GM12875 (cell line): ENCODE measurements around the gene MEP1B.

Experiments
- H3K4me3 ChIP-seq: one replicate; pipeline ENCODE4 v1.5.1; 2011; ENCODE audit warnings: low read depth, low read length, control low read depth
- TF ChIP-seq, protein P1 (sequence below): IDR thresholded peaks from 2 replicates; pipeline ENCODE4 v1.5.1; 2011; ENCODE audit warnings: low read depth, mild to moderate bottlenecking, control low read depth, inconsistent platforms, low read length, moderate library complexity, borderline replicate concordance; ENCODE audit not compliant: insufficient read depth

MEP1B gene

DNA sequence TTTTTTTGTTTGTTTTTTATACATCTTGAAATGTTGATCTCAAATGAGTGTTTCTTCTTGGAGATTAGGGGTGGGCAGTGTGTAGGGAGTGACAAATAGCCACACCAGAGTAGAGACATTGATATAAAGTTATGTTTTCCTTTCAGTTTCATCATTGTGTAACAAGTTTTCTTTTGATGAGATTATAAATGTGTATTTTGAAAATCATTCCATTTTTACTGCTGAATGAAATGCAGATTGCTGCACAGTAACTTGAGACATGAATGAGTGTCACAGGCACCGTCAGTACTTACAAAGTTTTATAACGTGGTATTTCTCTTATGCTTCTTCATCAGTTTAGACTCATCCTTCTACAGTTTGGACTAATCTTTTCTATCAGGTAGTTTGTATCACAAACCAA is 370 bp downstream of the MEP1B start:
- TF ChIP-seq, protein P1, sequence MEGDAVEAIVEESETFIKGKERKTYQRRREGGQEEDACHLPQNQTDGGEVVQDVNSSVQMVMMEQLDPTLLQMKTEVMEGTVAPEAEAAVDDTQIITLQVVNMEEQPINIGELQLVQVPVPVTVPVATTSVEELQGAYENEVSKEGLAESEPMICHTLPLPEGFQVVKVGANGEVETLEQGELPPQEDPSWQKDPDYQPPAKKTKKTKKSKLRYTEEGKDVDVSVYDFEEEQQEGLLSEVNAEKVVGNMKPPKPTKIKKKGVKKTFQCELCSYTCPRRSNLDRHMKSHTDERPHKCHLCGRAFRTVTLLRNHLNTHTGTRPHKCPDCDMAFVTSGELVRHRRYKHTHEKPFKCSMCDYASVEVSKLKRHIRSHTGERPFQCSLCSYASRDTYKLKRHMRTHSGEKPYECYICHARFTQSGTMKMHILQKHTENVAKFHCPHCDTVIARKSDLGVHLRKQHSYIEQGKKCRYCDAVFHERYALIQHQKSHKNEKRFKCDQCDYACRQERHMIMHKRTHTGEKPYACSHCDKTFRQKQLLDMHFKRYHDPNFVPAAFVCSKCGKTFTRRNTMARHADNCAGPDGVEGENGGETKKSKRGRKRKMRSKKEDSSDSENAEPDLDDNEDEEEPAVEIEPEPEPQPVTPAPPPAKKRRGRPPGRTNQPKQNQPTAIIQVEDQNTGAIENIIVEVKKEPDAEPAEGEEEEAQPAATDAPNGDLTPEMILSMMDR, result no peak
- no peak overlapping the region for H3K4me3 ChIP-seq

DNA sequence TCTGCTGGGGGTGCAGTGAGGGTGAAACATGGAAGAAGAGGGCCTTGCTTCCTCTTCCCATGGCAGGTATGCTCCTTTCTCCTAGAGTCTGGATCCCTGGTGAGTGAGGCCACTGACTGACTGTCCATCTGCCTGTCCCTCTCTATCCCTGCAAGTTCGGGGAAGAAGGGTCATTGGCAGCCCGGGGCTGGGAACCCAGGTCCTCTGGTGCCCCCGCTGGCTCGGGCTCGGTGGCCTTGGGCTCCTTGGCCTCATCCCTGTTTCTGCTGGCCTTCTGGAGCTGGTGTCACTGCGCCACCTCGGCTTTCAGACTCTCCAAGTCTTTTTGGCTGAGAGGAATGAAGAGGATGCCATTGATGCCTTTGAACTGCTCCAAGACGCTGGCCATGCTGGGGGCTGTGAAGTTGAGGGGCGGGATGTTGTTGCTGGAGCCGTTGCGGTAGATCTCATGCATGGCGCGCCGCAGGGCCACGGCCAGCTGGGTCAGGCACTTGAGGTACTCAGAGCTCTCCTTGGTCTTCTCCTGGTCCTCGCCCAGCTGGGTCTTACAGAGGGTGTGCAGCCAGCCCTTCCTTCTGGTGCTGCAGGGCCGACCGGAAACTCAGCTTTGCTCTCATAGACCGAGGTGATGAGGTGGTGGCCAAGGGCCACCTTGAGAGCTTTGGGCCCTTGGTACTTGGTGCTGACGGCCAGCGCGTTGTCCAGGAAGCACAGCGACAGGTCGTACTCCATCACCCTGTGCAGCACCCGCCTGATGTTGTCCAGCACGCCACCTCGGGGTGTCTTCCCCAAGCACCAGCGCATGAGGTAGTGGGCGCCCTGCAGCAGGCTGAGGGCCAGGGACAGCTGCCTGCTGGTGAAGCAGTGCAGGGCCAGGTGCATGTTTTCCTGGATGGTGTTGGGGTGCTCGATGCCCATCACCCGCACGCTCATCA is 6.3 kb downstream of the MEP1B start:
- H3K4me3 ChIP-seq, result no peak overlapping the region
- TF ChIP-seq, protein P1, result no peak

DNA sequence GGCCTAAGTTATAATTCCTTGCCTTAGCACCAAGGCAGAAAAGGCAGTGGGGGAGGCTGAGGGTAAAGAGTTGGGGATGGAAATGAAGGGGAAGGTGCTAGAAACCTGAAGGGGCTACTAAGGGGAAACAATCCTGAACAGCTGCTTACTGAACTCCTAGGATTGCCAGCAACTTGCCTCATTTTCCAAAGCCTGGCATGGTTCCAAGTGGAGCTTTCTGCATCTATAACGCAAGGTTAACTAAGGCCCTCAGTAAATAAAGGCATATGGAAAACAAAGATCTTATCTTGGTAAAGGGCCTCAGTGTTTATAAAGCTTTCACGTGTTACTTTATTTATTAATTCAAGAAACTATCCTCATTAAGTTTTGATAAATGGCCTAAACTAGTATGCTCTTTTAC is 10.9 kb downstream of the MEP1B start:
- H3K4me3 ChIP-seq, result no peak overlapping the region
- TF ChIP-seq, protein P1, result no peak

DNA sequence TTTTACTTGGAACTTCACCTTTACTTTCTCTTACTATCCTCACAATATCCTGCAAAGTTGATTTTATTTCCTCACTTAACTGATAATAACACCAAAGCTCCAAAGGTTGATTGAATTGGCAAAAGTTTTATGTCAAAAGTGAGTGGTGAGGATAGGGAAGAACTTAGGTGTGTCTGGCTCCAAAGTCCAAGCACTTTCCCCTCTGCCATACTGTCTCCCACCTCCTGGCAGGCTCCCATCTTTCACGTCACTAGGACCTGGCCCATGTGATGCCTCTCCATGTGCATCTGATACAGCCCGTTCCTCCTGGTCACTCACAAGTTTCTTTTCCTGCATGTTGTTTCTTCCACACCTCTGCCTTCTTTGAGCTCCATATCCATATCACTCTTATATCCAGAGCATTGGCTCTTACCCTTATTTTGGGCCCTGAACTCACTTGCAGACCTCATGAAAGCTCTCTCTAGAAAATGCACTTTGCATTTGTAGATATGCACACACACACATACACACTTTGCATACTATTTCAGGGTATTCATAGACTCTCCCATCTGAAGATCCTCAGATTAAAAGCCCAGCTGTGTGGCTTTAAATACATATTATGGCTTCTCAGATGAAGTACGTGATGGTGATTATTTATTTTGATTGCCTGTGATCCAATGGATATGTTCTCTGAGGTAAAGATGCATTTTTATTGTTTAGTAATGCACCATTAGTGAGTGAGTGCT is 12.3 kb downstream of the MEP1B start:
- no peak overlapping the region for H3K4me3 ChIP-seq
- TF ChIP-seq, protein P1, result no peak

DNA sequence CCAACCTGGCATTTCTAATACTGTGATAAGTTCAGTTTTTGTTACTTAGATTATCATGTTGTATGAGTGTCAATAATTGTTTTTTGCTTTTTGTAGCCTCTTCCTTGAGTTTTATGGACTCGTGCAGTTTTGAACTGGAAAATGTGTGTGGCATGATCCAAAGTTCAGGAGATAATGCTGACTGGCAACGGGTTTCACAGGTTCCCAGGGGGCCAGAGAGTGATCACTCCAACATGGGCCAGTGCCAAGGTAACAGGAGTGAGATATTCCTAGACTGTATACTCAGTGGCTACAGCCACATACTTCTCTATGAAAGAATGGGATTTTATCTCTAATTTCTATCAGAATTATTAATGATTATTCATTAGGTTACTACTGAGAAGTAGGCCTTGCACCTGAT is 18.2 kb downstream of the MEP1B start:
- TF ChIP-seq, protein P1, result no peak
- no peak overlapping the region for H3K4me3 ChIP-seq

DNA sequence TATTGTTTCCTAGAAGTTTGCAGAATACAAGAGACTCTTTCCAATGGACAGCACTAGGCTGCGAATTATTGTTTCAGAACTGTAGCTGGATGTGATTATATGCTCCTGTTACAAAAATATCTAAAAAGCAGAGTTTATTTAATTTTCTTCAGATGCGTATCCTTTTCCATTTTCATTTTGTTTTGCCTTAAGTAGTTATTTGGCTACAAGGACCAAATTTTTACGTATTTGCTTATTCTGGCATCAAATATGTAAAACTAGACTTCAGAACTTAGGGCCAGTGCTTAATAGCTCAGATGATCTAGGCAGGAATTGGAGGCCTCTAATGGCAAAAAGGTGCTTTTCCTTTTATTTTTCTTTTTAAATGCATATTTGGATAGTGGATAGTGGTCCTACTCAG is 18.7 kb downstream of the MEP1B start:
- TF ChIP-seq, protein P1, result no peak
- no peak overlapping the region for H3K4me3 ChIP-seq
